Stimulated activated CD8-positive, alpha-beta memory T cell treated with anti-CD3 and anti-CD28 coated beads, Interleukin-12 subunit alpha, Interleukin-12 subunit beta, amount 100 ng/mL, for 4 hours (primary cell): Measurements from ENCODE around the gene PFN3.
A peak's percentile ranks its signal among the peaks of the same experiment; 100 is the strongest.
"Not testable (repeated sequence)": the region's sequence is repeated elsewhere in the genome, so short reads cannot be mapped to it uniquely, and the experiment has no call there.

Experiments used
- DNase-seq: peaks from one replicate; pipeline ENCODE4 v3.0.0-alpha.2; 2020; ENCODE audit warnings: low read depth

Gene PFN3

DNA sequence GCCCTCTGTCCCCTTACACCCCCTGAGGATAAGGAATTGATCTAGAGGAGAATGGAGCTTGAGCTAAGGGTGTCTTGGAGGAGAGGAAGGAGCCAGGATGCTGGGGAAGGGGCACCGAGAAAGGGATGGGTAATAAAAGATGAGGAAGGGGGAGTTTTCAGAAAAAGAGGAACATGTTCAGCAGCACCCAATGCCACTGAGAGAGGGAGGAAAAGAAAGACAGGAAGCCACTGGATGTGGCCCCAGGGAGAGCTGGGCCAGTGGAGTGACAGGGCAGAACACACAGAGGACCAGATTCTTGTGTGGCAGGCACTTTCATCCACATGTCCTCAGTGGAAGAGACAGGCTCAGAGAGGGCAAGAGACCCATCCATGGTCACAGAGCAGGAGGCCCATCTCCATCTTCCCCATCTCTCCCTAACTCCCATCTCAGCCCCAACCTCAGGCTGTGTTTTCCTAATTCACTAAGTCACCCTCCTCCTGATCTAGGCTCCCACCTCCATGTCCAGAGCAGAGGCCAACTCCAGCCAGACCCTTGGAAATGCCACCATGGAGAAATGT is 7.2 kb downstream of the PFN3 start:
- no peak for DNase-seq

DNA sequence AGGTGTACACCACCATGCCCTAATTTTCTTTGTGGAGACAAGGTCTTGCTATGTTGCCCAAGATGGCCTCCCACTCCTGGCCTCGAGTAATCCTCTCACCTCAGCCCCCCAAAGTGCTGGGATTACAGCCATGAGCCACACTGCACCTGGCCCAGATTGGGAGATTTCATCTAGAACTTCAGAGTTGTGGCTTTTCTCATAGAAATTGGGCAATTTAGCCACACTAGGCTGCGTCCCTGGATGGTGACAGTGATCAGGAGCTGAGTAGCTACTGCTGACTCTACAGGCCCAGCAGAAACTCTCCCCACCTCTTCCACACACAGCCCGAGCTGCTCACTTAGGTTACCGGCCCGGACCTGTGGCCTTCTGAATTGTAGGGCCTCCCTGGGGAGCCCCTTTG is 7.7 kb downstream of the PFN3 start:
- DNase-seq, result no peak

DNA sequence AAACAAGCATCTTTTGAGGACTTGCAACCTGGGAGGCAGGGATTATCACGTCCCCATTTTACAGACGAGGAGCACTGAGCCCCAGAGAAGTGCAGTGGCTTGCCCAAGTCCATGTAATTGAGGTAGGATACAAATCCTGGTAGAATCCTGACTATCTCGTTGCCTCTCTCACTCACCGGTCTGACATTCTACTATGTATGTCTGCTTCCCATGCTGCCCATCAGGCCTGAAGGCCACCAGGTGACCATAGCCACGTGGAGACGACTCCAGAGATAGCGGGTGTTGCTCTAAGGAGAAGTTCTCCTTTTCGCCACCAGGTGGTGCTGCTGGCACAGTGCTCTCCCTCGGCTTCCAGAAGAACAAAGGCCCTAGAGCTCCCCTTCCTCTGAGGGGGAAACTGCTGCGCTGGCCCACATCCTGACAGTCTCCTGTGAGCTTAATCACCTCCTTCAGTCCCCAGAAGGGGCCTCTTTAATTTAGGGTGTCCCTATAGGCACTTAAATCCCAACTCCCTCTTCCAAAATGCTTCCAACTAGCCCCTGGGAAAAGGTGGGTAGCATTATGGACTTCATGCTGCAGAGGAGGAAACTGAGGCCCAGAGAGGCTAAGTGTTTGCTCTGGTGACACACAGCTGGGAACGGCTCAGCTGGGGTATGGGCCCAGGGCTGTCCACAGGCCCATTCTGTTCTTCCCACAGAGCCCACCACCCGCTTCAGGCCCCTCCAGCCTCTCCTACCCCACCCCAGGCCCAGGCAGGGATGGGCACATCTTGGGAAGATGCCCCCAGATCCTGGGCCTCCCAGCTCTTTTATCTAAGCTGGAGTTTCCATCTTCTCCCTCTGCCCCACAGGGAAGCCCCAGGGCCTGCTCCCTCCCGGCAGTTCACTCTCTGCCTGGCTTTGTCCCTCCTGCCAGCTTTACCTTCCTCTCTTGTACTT is 9.8 kb downstream of the PFN3 start:
- peak; percentile 67 for DNase-seq

DNA sequence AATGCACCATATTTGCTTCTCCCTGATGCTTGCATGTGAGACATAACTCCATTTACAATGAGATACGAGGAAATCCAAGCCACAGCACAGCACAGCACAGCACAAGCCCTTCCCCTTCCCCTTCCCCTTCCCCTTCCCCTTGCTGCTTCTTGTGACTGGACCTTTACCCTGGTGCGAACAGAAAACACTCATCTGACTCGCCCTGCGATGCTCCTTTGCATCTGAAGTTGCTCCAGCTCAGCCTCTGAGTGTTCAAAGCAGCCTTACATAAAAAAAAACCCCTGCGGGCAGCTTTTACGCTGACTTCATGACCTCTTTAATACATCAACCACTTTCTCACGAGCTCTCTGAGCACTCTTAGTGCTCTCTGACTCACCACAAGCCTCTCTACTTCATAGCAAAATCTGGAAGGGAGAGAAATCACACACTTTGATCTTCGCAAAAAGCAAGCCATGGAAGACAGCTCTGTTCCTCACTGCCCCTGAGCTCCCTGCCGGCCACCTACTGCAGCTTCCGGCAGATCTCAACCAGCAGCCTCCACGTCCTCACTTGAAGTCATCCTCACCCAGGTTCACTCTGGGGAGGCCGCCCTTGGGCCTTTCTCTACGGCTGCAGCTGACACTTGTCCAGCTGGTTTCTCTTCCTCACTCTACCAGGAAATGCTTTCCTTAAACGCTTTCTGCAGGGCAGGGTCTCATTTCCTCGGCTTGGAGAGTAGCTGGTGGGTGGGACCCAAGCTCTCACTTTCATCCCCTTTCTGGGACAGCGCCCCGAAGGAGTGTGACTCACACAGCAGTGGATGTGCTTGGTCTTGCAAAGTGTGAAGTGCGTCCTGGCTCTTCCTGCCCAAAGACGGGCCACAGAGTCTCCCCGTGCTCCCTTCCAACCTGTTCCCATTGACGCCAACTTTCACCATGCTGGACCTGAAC is 11.0 kb downstream of the PFN3 start:
- DNase-seq, result peak; percentile 25

DNA sequence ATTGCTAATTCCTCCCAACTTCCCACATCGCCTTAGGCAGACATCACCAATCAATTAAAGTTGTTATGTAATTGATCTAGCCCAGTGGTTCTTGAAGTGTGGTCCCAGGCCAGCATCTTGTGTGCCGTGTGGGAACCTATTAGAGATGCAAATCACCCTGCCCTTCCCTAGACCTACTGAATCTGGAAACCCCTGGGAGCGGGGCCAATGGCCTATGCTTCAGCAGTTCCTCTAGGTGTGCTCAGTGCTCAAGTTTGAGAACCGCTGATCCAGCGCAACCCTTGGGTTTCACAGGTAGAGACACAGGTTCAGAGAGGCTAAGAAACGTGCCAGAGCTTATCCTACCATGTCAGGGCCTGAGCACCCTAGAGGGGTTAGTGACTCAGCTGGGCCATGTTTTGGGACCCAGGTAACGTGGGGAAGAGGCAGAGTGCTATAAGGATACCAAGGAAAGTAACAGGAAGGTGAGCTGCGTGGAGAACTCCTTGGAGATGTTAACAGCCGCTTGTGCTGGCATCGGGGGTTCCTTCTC is 11.9 kb downstream of the PFN3 start:
- DNase-seq, result no peak

DNA sequence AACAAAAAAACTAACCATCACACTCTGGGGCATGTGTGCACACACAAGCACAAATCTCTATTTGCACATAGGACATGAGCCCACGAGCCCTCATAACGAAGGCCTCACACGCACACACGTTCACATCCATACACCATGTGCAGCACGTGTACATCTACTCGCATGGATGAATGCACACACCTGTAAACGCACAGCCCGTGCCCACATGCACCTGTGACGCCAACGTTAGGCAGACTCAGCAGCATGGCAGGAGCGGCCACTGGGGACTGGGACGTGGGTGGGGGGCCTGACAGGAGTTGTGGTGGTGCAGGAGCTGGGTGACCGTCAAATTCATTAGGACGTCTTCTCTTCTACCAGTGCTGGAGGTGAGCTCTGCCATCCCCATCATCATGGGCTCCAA is 13.1 kb downstream of the PFN3 start:
- DNase-seq, result no peak

DNA sequence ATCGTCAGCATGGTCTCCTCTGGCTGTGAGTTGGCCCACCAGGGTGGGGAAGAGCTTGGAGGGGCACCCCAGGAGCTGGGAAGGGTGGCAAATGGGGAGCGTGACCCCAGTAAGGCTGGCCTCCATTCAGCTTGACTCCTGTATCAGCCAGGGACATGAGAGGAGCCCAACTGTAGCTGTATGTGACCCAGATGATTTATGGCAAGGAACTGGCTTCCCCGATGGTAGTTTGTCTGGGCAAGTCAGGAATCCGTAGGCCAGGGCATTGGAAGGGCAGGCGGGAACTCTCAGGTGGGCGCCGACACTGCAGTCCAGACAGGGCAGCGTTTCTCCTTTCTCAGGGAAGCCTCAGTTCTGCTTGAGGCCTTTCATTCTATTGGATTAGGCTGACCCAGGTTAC is 13.9 kb downstream of the PFN3 start:
- no peak for DNase-seq

DNA sequence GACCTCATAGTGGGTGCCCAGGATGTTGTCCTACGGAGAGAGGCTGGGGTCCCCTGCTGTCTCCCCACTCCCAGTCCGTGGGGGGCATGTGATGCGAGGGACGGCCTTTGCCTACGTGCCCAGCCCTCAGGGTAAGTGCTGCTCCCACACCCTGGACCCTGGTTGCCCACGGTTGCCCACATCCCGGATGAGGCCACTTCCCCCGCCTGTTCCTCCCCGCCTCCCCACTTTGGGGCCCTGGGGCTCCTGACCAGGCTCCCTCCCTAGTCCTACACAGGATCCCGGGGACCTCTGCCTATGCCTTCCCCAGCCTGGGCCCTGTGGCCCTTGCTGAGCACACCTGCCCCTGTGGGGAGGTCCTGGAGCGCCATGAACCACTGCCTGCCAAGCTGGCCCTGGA is 14.7 kb downstream of the PFN3 start:
- DNase-seq, result no peak

DNA sequence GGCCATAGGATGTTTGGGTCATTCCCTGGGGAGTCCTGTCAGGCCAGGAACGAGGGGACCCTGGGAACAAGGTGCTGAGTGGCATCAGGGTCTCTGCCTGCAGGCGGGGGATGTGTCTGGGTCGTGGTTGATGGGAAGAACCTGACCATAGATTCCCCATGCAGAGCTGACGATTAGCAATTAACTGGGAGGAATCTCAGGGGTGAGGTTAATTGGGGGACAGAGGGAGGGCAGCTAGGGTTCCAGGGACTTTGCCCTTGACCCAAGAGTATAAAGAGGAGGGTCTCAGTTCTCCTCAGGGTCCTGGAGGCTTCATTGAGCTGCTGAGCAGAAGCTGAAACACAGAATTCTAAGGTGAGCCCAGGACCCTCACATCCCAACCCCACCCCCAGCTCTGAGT is 16.3 kb downstream of the PFN3 start, which contains the start of gene SLC34A1:
Gene SLC34A1, plus strand, starts transcription at position 301 of the 400 bp plus-strand sequence. CDS start 1,308 bp downstream, outside the sequence.
- no peak for DNase-seq

DNA sequence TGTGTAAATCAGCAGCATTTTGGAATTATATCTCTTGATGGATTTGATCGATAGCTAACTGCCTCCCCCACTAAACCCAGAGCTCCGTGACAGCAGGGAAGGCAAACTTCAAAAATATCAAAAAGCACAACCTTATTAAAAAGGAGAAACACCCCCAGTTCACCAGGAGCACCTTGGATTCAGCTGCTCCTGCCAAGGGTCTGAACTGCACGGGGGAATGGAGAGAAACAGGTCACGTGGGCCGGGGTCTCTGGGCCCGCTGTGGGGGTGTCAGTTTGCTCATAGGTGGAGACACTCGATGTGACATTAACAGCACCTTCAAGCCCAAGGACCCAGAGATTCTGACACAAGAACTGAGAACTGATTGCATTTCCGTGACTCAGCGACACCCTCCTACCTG is 17.3 kb downstream of the PFN3 start:
- DNase-seq, result no peak

DNA sequence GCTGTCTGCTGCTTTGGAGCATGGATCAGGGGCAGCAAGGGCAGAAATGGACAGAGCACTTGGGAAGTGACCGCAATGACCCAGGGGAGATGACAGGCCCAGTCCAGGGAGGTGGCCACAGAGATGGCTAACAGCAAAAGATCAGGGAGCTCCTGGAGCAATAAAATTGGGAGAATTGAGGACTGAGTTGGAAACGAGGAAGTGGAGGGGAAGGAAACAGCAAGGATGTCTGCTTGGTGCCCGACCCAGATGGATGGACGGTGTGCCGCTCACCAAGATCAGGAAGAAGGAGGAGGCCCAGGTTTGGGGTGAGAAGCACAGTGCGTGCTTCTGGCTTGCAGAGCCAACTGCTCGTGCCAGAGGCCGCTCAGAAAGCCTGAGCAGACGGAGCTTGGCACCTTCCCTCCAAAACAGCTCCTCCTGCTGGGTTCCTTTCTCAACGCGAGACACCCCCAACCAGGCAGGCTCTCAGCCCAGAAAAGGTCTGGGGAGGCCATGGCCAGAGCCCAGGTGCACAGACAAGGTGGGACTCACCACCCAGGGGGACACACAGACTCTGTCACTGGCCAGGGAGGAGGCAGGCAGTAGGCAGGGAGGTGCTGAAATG is 17.9 kb downstream of the PFN3 start:
- no peak for DNase-seq

DNA sequence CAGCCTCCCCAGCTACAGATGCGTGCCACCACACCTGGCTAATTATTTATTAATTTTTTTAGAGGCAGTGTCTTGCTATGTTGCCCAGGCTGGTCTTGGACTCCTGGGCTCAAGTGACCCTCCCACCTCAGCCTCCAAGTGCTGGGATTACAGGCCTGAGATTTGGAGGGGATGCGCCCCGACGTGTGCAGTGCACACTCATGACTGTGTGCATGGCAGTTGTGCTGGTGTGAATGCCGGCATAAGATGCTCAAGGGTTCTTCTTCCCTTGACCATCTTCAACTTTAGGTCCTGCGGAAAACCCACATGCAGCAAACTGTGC is 19.7 kb downstream of the PFN3 start:
- DNase-seq, result no peak

DNA sequence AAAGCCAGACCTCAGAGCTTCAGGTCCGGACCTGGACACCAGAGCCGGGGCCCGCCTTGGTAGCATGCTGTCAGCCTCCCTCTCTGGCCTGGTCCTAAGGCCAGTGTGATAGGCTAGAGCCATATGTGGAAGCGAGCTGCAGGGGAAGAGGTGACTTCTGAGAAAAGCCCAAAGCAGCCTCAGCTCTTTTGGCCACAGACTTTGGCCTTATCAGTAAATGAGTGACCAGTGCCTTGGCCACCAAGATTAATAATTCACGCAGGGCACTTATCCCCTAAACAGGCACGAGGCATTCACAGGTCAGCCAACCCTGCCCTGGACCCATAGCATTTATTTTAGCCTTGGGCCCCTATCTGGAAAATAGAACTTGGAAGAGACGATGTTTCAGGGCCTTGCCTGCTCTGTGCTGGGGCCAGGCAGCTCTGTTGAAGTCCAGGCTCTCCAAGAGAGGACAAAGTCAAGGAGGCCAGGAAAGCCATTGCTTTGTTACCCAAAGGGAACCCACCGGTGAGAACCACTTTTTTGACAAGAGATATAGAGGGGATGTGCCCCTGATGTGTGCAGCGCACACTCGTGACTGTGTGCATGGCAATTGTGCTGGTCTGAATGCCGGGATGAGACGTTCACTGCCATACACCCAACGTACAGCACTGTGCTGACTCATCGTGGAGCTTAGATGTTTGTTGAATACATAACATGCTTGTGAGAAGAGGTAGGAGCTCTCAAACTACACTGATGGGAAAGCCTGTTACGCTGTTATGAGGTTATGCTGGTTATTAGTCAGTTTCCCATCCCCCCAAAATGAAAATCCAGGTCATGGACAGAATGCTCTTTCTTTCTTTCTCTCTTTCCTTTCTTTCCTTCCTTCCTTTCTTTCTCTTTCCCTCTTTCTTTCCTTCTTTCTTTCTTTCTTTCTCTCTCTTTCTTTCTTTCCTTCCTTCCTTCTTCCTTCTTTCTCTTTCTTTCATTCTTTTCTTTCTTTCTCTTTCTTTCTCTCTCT is 21.3 kb downstream of the PFN3 start:
- no peak for DNase-seq

DNA sequence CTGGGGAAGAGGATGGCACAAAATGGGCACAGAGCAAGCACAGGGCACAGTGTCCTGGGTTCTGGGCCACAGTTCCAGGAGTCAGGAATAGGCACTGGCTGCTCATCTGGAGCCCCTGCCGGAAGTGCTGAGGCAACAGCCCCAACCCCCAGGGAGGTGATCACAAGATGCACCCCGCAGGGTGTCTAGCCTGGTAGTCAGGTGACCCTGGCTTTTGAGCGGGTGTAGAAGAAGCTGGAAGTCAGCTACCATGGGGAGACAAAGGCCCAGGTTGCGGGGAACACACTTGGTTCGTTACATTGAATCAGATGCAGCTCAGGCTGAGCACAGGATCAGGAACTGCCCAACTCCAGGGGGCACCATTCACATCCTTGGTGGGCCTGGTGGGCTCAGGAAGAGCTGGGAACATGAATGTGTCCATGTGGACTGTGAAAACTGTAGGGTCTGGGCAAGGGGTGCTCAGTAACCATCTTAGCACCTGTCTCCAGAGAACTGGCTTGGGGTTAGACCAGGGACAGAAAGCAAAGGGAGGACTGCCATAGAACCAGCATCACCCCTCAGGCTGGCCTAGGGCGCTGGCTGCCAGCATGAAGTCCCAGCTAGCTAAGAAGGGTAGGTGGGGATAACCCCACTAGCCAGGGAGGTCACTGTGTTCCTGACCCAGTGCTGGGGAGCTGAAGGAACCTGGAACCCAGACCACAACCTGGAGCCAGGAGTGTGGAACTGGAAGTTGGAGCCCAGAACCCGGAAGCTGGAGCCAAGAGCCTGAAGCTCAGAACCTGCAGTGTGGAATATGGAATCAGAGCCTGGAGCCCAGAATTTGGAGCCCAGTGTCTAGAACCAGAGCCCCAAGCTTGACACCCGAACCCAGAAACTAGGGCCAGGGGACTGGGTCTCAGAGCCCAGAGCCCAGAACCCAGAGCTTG is 22.3 kb downstream of the PFN3 start:
- no peak for DNase-seq

DNA sequence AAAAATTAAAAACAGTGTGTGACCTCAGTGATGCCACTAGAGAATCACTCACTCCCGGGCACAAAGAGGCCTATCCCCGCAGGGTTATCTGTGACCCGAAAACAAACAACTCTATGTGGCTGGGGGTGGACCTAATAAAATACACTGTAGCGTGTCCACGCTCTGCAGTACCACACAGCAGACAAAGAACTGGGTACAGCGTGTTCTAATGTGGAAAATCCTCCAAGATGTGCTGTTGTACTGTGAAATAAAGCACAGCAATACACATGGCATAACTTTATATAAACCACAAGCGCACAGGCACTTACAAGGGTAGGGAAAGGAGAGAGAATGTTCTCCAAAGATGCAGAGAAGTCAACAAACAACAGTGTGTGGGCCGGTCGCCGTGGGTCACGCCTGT is 24.4 kb downstream of the PFN3 start:
- no peak for DNase-seq

DNA sequence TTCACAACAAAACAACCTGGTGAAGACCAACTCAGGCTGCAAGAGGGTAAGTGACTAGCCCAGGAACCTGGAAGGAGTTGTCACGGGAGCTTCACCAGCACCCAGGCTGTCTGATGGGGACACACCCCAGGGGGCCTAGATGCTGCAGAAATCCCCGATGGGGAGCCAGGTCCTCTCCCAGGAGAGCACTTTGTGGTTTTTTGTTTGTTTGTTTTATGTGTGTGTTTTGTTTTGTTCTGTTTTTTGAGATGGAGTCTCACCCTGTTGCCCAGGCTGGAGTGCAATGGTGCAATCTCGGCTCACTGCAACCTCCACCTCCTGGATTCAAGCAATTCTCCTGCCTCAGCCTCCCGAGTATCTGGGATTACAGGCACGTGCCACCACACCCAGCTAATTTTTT is 24.9 kb downstream of the PFN3 start:
- DNase-seq, result not testable (repeated sequence)

DNA sequence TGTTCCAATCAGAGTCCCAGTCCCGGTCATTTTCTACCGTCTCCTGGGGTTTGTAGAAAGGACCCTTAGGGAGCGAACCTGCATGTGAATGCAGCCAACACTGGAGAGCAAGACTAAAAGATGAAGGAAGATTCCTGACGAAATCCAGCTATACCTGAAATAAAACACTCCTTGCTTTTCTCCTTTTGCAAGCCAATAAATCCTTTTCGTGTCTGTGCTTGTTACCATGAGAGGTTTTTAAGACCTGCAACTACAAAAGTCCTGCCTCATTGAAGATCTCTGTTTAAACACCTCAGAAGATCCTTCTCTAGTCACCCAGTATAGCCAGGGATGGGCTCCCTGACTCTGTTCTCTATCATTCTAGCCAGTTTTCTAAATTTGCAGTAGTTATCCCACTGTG is 26.2 kb downstream of the PFN3 start:
- no peak for DNase-seq

DNA sequence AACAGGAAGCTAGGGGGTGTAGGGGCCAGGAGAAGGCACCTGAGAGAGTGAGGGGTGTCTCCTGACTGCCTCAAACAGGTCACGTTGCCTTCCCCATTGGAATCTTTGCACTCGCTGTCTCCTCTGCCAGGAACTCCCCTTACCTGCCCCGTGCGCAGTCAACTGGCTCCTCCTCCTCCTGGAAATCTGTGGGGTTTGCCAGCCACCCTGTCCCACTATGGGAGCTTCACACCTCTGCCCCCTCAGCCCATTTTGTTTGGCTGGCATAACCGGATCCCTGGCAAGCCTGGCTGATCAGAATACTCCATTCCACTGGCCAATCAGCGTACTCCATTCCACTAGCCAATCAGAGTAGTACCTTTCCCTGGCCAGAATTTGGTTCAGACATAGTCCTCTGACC is 26.7 kb downstream of the PFN3 start:
- DNase-seq, result no peak

DNA sequence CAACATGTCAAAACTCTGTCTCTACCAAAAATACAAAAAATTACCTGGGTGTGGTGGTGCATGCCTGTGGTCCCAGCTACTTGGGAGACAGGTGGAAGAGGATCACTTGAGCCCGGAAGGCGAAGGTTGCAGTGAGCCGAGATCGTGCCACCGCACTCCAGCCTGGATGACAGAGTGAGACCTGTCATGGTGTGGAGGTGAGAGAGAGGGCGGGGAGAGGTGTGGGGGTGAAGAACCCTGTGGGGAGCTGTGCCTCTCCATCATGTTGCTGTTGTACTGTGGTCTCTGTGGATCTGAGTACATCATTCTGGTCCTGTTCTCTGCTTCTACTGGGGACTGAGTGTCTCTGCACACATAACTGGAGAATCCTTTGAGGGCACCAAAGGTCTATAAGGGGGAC is 27.6 kb downstream of the PFN3 start:
- no peak for DNase-seq
